Hepatocyte (in vitro differentiated cells): Measurements from ENCODE around the gene GRID1. TPM values are rescaled to one million over a fixed set of nuclear protein-coding genes. Genes with fewer than 3 reads are reported as not detected.

Experiments used
- DNase-seq: peaks from one replicate; pipeline ENCODE4 v3.0.0-alpha.2; 2016; ENCODE audit warnings: low spot score
- H2AFZ ChIP-seq: fragments of 200-600 bp; sonication (generic); 2 replicates; pipeline ENCODE4 v1.6.0; 2016; ENCODE audit warnings: antibody characterized with exemption, mild to moderate bottlenecking
- H3K27ac ChIP-seq: fragments of 200-600 bp; sonication (generic); 2 replicates; pipeline ENCODE4 v1.5.1; 2016; ENCODE audit warnings: mild to moderate bottlenecking
- H3K27me3 ChIP-seq: fragments of 200-600 bp; sonication (generic); 2 replicates; pipeline ENCODE4 v1.6.1; 2016
- H3K36me3 ChIP-seq: fragments of 200-600 bp; sonication (generic); replicated peaks from 2 replicates; pipeline ENCODE4 v1.5.1; 2016; ENCODE audit warnings: low read depth; ENCODE audit not compliant: insufficient read depth
- H3K4me1 ChIP-seq: fragments of 200-600 bp; sonication (generic); 2 replicates; pipeline ENCODE4 v1.5.1; 2016; ENCODE audit warnings: mild to moderate bottlenecking, moderate library complexity; ENCODE audit not compliant: insufficient read depth
- H3K4me2 ChIP-seq: fragments of 200-600 bp; sonication (generic); 2 replicates; pipeline ENCODE4 v1.6.0; 2016
- H3K4me3 ChIP-seq: fragments of 200-600 bp; sonication (generic); 2 replicates; pipeline ENCODE4 v1.5.1; 2016; ENCODE audit warnings: mild to moderate bottlenecking
- H3K79me2 ChIP-seq: fragments of 200-600 bp; sonication (generic); 2 replicates; pipeline ENCODE4 v1.6.0; 2017; ENCODE audit warnings: mild to moderate bottlenecking
- H3K9me2 ChIP-seq: fragments of 200-600 bp; sonication (generic); replicated peaks from 2 replicates; pipeline ENCODE4 v1.6.0; 2017; ENCODE audit warnings: mild to moderate bottlenecking; ENCODE audit not compliant: insufficient read depth
- H3K9me3 ChIP-seq: fragments of 200-600 bp; sonication (generic); 2 replicates; pipeline ENCODE4 v1.5.1; 2016; ENCODE audit warnings: low read depth, mild to moderate bottlenecking
- H4K20me1 ChIP-seq: fragments of 200-600 bp; sonication (generic); 2 replicates; pipeline ENCODE4 v1.6.0; 2016; ENCODE audit warnings: mild to moderate bottlenecking; ENCODE audit not compliant: insufficient read depth, poor library complexity, severe bottlenecking
- CTCF ChIP-seq: fragments of 200-600 bp; sonication (generic); IDR thresholded peaks from 2 replicates; pipeline ENCODE4 v1.5.1; 2016; ENCODE audit warnings: antibody characterized with exemption, mild to moderate bottlenecking; ENCODE audit not compliant: poor library complexity
- EZH2 ChIP-seq: fragments of 200-600 bp; sonication (generic); IDR thresholded peaks from 2 replicates; pipeline ENCODE4 v1.6.1; 2016; ENCODE audit warnings: antibody characterized with exemption, mild to moderate bottlenecking, borderline replicate concordance
- EZH2phosphoT487 ChIP-seq: fragments of 200-600 bp; sonication (generic); IDR thresholded peaks from one replicate; pipeline ENCODE4 v1.6.1; 2018; ENCODE audit warnings: antibody characterized with exemption, mild to moderate bottlenecking, low read depth, moderate library complexity; ENCODE audit not compliant: unreplicated experiment, severe bottlenecking
- WGBS: methylation state at CpG from one replicate; pipeline ENCODE4 v1.1.6; 2016; ENCODE audit warnings: low lambda C conversion rate; ENCODE audit errors: missing lambda C conversion rate; 5-methylcytosine and 5-hydroxymethylcytosine counted together
- polyA plus RNA-seq: library from polyadenylated mRNA; unstranded; fragments of >200 nt; fragmentation: Nextera tagmentation; extraction: Ambion mirVana; gene quantifications from 2 replicates; pipeline ENCODE4 v1.2.1, GENCODE V29; 2016
- total RNA-seq: library from RNA; depleted of rRNA; stranded (reverse); fragments of >200 nt; gene quantifications from 2 replicates; pipeline ENCODE4 v1.2.3, GENCODE V29; 2014

Gene GRID1
- total and polyA plus RNA-seq, 2 experiments from 2014 or later: 0.07 to 0.37 TPM

- Histone ChIP-seq H2AFZ (no peak overlapping the region), H3K4me1 (no peaks in the 10 kb centered on the region), H3K36me3 (no peaks in the 10 kb centered on the region), H3K9me2 (no peaks in the 10 kb centered on the region), H3K27ac (no peak overlapping the region), H3K4me2 (no peak overlapping the region), H3K4me3 (no peak overlapping the region), H3K9me3 (no peaks in the 10 kb centered on the region), H3K79me2 (no peaks in the 10 kb centered on the region), H3K27me3 (no peaks in the 10 kb centered on the region), H4K20me1 (no peaks in the 10 kb centered on the region)
- WGBS: 85% methylated on average over 5 of the region's 5 CpGs
- no peak for DNase-seq
- TF ChIP-seq EZH2phosphoT487 (no peak), EZH2 (no peak), CTCF (no peak)
These were observed 262.4 kb downstream of the GRID1 start for GRCh38 chr10:86104156-86104555.

- Histone ChIP-seq H3K79me2 (no peaks in the 10 kb centered on the region), H3K27ac (no peak overlapping the region), H3K4me3 (no peak overlapping the region), H3K9me2 (no peaks in the 10 kb centered on the region), H3K27me3 (no peaks in the 10 kb centered on the region), H3K36me3 (no peaks in the 10 kb centered on the region), H4K20me1 (no peaks in the 10 kb centered on the region), H2AFZ (no peak overlapping the region), H3K4me1 (no peaks in the 10 kb centered on the region), H3K4me2 (no peak overlapping the region), H3K9me3 (no peaks in the 10 kb centered on the region)
- no peak for TF ChIP-seq EZH2phosphoT487
- TF ChIP-seq CTCF: no peak
- no peak for TF ChIP-seq EZH2
- 81% methylated on average over 8 of the region's 8 CpGs for WGBS
- no peak for DNase-seq
These were observed 263.0 kb downstream of the GRID1 start for GRCh38 chr10:86103391-86104101.

- 79% methylated on average over 5 of the region's 5 CpGs for WGBS
These were observed 264.1 kb downstream of the GRID1 start for GRCh38 chr10:86102451-86102850.

More at GRCh38 chr10:86102451-86102850, 264.1 kb downstream of the GRID1 start:
- Histone ChIP-seq H3K27ac (no peak overlapping the region), H3K4me3 (no peak overlapping the region), H3K9me2 (no peaks in the 10 kb centered on the region), H3K4me2 (no peak overlapping the region), H3K27me3 (no peaks in the 10 kb centered on the region), H2AFZ (no peak overlapping the region), H3K4me1 (no peaks in the 10 kb centered on the region), H4K20me1 (no peaks in the 10 kb centered on the region), H3K9me3 (no peaks in the 10 kb centered on the region), H3K36me3 (no peaks in the 10 kb centered on the region), H3K79me2 (no peaks in the 10 kb centered on the region)
- no peak for DNase-seq
- TF ChIP-seq CTCF (no peak), EZH2 (no peak), EZH2phosphoT487 (no peak)
